ENCODE results near the gene AMBP.
A peak's percentile ranks its signal among the peaks of the same experiment; 100 is the strongest.

AMBP gene

DNA sequence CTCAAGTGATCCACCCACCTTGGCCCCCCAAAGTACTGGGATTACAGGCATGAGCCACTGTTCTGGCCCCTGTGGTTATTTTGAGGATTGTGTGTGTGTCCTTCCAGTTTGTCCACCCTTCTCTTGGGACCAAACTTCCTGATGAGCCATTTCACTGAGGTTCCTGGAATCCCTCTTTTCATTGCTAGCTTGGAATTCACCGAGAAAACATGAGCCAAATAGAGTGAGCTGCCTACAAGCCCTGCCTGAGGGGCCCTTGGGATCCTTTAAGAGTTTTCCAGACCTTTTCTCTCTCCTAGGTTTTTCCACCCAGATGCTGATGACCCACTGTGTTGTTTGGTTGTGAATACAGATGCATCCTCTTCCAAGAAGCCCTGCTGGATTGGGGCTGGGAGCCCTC lies 34.2 kb upstream of the AMBP start:
- TF ChIP-seq, protein P1, sequence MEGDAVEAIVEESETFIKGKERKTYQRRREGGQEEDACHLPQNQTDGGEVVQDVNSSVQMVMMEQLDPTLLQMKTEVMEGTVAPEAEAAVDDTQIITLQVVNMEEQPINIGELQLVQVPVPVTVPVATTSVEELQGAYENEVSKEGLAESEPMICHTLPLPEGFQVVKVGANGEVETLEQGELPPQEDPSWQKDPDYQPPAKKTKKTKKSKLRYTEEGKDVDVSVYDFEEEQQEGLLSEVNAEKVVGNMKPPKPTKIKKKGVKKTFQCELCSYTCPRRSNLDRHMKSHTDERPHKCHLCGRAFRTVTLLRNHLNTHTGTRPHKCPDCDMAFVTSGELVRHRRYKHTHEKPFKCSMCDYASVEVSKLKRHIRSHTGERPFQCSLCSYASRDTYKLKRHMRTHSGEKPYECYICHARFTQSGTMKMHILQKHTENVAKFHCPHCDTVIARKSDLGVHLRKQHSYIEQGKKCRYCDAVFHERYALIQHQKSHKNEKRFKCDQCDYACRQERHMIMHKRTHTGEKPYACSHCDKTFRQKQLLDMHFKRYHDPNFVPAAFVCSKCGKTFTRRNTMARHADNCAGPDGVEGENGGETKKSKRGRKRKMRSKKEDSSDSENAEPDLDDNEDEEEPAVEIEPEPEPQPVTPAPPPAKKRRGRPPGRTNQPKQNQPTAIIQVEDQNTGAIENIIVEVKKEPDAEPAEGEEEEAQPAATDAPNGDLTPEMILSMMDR (IDR thresholded peaks at IDR 0.05; ENCODE audit: low read depth, low read length, missing control alignments) = no peak
- DNase-seq (ENCODE audit: extremely low read depth, low read depth) = no peak
- no peak overlapping the region for H3K4me3 ChIP-seq (replicated peaks; ENCODE audit: low read depth, low read length)

DNA sequence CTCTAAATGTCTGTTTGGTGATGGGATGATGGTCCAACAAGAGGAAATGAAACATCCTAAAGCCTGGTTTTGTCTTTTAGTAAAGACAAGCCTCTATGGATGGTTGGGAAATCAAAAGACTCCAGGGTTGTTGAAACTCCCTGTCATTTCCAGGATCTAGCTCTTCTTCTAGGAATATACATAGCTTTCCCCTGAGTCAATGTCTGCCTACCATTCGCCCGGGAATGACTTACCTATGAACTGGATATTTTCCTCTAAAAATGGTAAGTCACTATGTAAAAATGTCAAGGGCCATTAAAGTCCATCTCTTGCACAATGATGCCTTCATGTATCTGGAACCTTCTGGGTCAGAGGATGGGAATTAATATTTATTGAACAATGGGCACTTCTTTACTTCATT lies 32.1 kb upstream of the AMBP start:
- TF ChIP-seq, protein P1 (IDR thresholded peaks at IDR 0.05; ENCODE audit: low read depth, low read length, missing control alignments) = no peak
- H3K4me3 ChIP-seq (replicated peaks; ENCODE audit: low read depth, low read length) = no peak overlapping the region
- DNase-seq (ENCODE audit: extremely low read depth, low read depth) = no peak

DNA sequence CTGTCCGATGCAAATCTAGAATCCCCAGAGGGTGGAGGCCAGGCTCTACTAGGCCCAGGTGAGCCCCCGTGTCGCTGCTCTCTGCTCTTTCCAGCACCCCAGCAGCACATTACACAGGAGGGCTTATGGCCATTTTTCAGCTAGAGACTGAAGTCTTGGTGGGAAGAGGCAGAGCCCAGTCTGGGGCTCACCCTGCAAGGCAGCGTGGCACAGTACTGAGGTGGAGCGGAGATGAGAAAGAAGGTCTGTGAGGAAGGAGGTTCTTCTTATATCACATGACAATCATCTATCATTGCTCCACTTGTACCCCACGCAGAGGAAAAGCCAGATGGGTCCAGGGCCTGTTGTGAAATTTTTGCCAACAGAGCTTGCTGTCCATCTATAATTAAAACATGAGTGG lies 31.0 kb upstream of the AMBP start:
- DNase-seq (ENCODE audit: extremely low read depth, low read depth) = no peak
- H3K4me3 ChIP-seq (replicated peaks; ENCODE audit: low read depth, low read length) = no peak overlapping the region
- TF ChIP-seq, protein P1 (IDR thresholded peaks at IDR 0.05; ENCODE audit: low read depth, low read length, missing control alignments) = no peak

DNA sequence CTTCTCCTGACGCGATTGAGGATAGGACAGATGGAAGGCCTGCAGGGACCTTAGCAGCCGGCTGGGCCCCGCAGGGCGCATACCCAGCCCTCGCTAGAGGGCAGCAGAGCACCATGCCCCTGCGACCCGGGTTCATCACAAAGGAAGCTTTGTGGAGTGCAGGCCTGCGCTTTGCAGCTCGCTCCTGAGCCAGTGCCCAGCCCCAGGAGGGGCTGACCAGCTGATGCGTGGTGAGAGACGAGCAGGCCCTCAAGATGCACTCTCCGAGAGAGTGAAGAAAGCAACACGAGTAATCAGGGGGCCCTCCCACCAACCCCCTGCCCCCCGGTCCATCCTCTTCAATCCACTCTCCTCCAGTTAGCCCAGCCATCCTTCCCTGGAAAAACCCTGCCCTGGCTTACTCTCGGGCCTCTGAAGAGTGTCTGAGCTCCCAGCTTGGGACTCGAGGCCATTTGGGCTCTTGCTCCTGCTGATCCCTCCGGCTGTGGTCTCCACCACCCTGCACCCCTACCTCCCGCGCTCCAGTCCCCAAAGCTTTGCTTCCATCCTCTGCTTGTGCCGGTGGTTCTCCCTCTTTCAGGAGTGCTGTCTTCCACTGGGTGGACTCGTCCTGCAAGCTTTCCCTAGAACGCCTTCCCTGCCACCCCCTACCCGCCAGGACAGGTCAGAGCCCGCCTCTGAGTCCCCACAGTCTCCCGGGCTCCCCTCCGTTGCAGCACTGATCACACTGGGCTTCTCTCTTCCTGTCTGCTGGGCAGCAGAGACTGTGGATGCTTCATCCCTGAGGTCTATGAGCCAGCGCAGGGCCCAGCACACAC lies 30.1 kb upstream of the AMBP start:
- TF ChIP-seq, protein P1 (IDR thresholded peaks at IDR 0.05; ENCODE audit: low read depth, low read length, missing control alignments) = peak; percentile 100
- no peak overlapping the region for H3K4me3 ChIP-seq (replicated peaks; ENCODE audit: low read depth, low read length)
- peak; percentile 31 for DNase-seq (ENCODE audit: extremely low read depth, low read depth)

DNA sequence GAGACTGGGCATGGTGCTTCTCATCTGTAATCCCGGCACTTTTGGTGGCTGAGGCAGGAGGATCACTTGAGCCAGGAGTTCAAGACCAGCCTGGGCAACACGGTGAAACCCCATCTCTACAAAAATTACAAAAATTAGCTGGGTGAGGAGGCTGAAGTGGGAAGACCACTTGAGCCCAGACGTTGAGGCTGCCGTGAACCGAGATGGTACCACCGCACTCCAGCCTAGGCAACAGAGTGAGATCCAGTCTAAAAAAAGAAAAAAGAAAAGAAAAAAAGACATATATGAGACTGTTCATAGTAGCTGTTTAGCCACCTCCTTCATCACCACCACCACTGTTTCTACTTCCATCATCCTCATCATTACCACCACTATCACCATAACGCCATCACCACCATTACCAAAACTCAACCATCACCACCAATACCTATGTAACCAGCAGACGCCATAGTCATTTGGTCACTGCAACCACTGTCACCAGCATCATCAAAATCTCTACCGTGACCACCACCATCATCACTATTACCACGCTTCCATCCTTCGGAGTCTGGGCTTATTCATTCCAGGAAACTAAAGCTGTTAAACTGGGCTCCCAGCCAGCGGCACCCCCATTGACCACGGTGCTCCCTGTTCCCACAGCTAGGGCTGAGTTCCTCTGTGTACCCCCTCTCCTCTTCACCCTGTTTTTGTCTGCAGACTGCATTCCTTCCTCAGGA lies 29.3 kb upstream of the AMBP start:
- no peak for DNase-seq (ENCODE audit: extremely low read depth, low read depth)
- TF ChIP-seq, protein P1 (IDR thresholded peaks at IDR 0.05; ENCODE audit: low read depth, low read length, missing control alignments) = no peak
- no peak overlapping the region for H3K4me3 ChIP-seq (replicated peaks; ENCODE audit: low read depth, low read length)

DNA sequence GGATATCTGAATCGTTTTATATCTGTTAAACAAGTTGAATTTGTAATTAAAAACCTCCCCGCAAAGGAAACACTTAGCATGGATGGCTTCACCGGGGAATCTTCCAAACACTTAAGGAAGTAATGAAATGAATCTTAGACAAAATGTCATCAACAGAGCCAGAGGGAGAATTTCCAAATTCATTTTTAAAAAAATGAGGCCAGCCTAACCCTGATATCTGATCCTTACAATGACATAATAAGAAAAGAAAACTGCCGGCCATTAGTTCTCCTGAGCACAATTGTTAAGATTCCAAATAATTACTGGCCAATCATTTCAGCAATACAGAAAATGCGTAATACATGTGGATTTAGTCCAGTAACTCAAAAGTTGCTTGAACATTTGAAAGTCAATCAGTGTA lies 27.1 kb upstream of the AMBP start:
- DNase-seq (ENCODE audit: extremely low read depth, low read depth) = no peak

More for the DNA sequence above, 27.1 kb upstream of the AMBP start:
- TF ChIP-seq, protein P1 (IDR thresholded peaks at IDR 0.05; ENCODE audit: low read depth, low read length, missing control alignments) = no peak
- no peak overlapping the region for H3K4me3 ChIP-seq (replicated peaks; ENCODE audit: low read depth, low read length)
